Esophagus muscularis mucosa (tissue), 3 donors: Measurements from ENCODE around the gene UNC119B.

Source experiments
- EP300 ChIP-seq: sonication (generic); formaldehyde crosslinking; IDR thresholded peaks from one replicate; pipeline ENCODE4 v1.6.1; 2017; ENCODE audit warnings: antibody characterized with exemption
- POLR2AphosphoS5 ChIP-seq, 2 donors: sonication (generic); formaldehyde crosslinking; IDR thresholded peaks; one replicate each; pipeline ENCODE4 v1.6.1; 2017; ENCODE audit warnings: antibody characterized with exemption in 2 of 2

DNA sequence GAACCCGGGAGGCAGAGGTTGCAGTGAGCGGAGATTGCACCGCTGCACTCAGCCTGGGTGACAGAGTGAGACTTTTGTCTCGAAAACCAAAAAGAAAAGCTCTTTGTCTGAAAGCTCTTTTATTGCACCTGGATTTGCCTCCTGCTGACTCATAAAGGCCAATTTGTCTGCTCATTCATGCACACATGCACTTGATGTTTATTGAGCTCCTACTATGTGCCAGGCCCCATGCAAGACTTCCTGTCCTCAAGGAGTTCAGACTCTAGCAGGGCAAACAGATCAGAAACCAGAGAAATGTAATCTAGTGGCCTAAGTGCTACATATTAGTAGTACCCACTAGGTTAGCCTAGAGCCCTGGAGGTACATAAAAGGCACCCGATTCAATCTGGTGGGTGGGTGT, 39.6 kb upstream of the UNC119B start:
- TF ChIP-seq POLR2AphosphoS5 (IDR thresholded peaks at IDR 0.05): no peak
- TF ChIP-seq EP300: no peak
